Left renal pelvis (tissue), 4 donors: ENCODE measurements around the gene ZNHIT2. TPM values are rescaled to one million over a fixed set of nuclear protein-coding genes. Genes with fewer than 3 reads are reported as not detected.
A peak's percentile ranks its signal among the peaks of the same experiment; 100 is the strongest.

ENCODE experiments used
- DNase-seq, 4 donors: peaks; one replicate each; pipeline ENCODE4 v3.0.0-alpha.2; 2013; ENCODE audit warnings: low read depth in 4 of 4, low spot score in 3 of 4
- polyA plus RNA-seq, 4 donors: library from polyadenylated mRNA; unstranded; fragments of 120-200 nt; gene quantifications; one replicate each; pipeline ENCODE4 v1.2.1, GENCODE V29; 2013; ENCODE audit not compliant: insufficient read length in 4 of 4

Gene ZNHIT2
- polyA plus RNA-seq, 4 donors = 3.8 to 11.1 (median 5.9) TPM

GRCh38 chr11:65107751-65108468 lies 9.6 kb downstream of the ZNHIT2 start:
- no peak for DNase-seq

- no peak for DNase-seq
Observed at GRCh38 chr11:65107078-65107477, 10.4 kb downstream of the ZNHIT2 start.

- DNase-seq = no peak
Observed at GRCh38 chr11:65104628-65105027, 12.9 kb downstream of the ZNHIT2 start.

- DNase-seq = no peak
Observed at GRCh38 chr11:65103476-65103875, 14.0 kb downstream of the ZNHIT2 start.

GRCh38 chr11:65102142-65103095 lies 15.1 kb downstream of the ZNHIT2 start:
- DNase-seq = no peak

- DNase-seq = no peak
Observed at GRCh38 chr11:65100674-65101350, 16.7 kb downstream of the ZNHIT2 start.

GRCh38 chr11:65096926-65097325 lies 20.6 kb downstream of the ZNHIT2 start:
- no peak for DNase-seq

GRCh38 chr11:65095974-65096806 lies 21.3 kb downstream of the ZNHIT2 start, which contains the start of gene VPS51:
Gene VPS51, plus strand, starts transcription at chr11:65096214. Its CDS starts 37 bp downstream, at chr11:65096251.
- peak in 3 of 4 donors; percentile 82 to 85 (median 84) for DNase-seq

- DNase-seq = no peak
Observed at GRCh38 chr11:65095427-65095826, 22.1 kb downstream of the ZNHIT2 start.

- no peak for DNase-seq
Observed at GRCh38 chr11:65090628-65091027, 26.9 kb downstream of the ZNHIT2 start.

GRCh38 chr11:65089621-65090020 lies 27.9 kb downstream of the ZNHIT2 start:
- DNase-seq = no peak

- no peak for DNase-seq
Observed at GRCh38 chr11:65087827-65088226, 29.7 kb downstream of the ZNHIT2 start.

- DNase-seq = no peak
Observed at GRCh38 chr11:65087216-65087615, 30.3 kb downstream of the ZNHIT2 start.

- no peak for DNase-seq
Observed at GRCh38 chr11:65086809-65087208, 30.7 kb downstream of the ZNHIT2 start.

- no peak for DNase-seq
Observed at GRCh38 chr11:65085446-65085845, 32.1 kb downstream of the ZNHIT2 start.

- DNase-seq = no peak
Observed at GRCh38 chr11:65084598-65085375, 32.7 kb downstream of the ZNHIT2 start.

- peak; percentile 85 to 92 (median 88) for DNase-seq
Observed at GRCh38 chr11:65083834-65084597, 33.5 kb downstream of the ZNHIT2 start, which contains the start of the genes CDCA5 and ZFPL1. Gene CDCA5, minus strand, starts transcription at chr11:65084040. Its CDS starts 62 bp downstream, at chr11:65083978. Gene ZFPL1, plus strand, starts transcription at chr11:65084222. Its CDS starts 477 bp downstream, at chr11:65084699.

- no peak for DNase-seq
Observed at GRCh38 chr11:65083134-65083833, 34.2 kb downstream of the ZNHIT2 start.
